Measurements from ENCODE around the gene LARP6.

DNA sequence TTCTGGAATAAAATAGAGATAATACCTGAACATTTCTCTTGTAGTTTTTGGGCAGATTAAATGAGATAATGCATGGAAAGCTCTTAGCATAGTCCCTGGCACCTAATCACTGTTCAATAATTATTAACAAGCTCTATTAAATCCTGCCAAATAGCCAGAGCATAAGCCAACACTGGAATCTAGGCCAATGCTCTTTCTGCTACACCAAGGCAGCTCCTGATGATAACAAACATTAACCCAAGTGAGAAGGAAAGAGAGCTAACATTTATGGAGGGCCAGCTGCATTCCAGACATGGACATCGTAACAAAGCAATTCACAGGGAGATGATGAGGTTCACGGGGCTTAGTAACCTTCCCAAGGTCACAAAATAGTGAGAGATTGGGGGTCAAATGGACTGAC lies 23.3 kb downstream of the LARP6 start:
- TF ChIP-seq CTCF (IDR thresholded peaks at IDR 0.05; ENCODE audit: low read depth, low read length) = no peak
- TF ChIP-seq EZH2phosphoT487 (IDR thresholded peaks at IDR 0.05; ENCODE audit: low read depth) = no peak
